H1 (cell line): ENCODE data around the gene ALOX15B. TPM values are rescaled to one million over a fixed set of nuclear protein-coding genes. Genes with fewer than 3 reads are reported as not detected.

ENCODE experiments used
- CTCF ChIA-PET: fragments of 300-600 bp; sonication (Branson Sonifier 250); formaldehyde crosslinking; loops from one replicate; lab custom pipeline; 2021; ENCODE audit not compliant: partially characterized antibody; lab: Charles Lee
- POLR2A ChIA-PET: fragments of 300-600 bp; sonication (Branson Sonifier 250); formaldehyde crosslinking; loops from one replicate; lab custom pipeline; 2021; ENCODE audit warnings: inconsistent platforms; ENCODE audit not compliant: partially characterized antibody; lab: Charles Lee
- DNase-seq, 2 experiments: peaks; one replicate each; pipeline versions ENCODE4 v3.0.0 to v3.0.0-alpha.2; 2010 to 2022; ENCODE audit warnings: low spot score in 2 of 2, low read depth in 1 of 2, mixed read lengths in 1 of 2
- FAIRE-seq: peaks from 2 replicates; lab custom pipeline; 2011; peaks lifted over from hg19 to GRCh38; lab: Jason Lieb, UNC
- H2AFZ ChIP-seq: 2 replicates; pipeline ENCODE4 v1.8.1; 2012; ENCODE audit warnings: low read length, inconsistent platforms
- H2AK5ac ChIP-seq: 2 replicates; pipeline ENCODE4 v1.6.1; 2013; ENCODE audit warnings: low read depth, low read length
- H2BK120ac ChIP-seq: replicated peaks from 2 replicates; pipeline ENCODE3; 2013; ENCODE audit warnings: low read depth, low read length, inconsistent platforms
- H2BK12ac ChIP-seq: 2 replicates; pipeline ENCODE4 v1.6.1; 2013; ENCODE audit warnings: low read depth, low read length
- H2BK15ac ChIP-seq: 2 replicates; pipeline ENCODE4 v1.6.1; 2013; ENCODE audit warnings: low read length
- H2BK20ac ChIP-seq: 2 replicates; pipeline ENCODE4 v1.6.1; 2013; ENCODE audit warnings: low read length
- H2BK5ac ChIP-seq: 2 replicates; pipeline ENCODE4 v1.6.1; 2013; ENCODE audit warnings: low read depth, low read length
- H3K14ac ChIP-seq: 2 replicates; pipeline ENCODE4 v1.6.1; 2013; ENCODE audit warnings: inconsistent platforms; ENCODE audit not compliant: insufficient read length
- H3K18ac ChIP-seq: 2 replicates; pipeline ENCODE4 v1.6.1; 2013; ENCODE audit warnings: low read length; ENCODE audit errors: extremely low read depth
- H3K23ac ChIP-seq: 2 replicates; pipeline ENCODE4 v1.6.1; 2013; ENCODE audit warnings: inconsistent platforms; ENCODE audit not compliant: insufficient read length
- H3K23me2 ChIP-seq: 2 replicates; pipeline ENCODE4 v1.6.1; 2013; ENCODE audit warnings: low read depth, low read length
- H3K27ac ChIP-seq: 2 replicates; pipeline ENCODE4 v1.6.1; 2011; ENCODE audit warnings: low read depth, low read length, inconsistent platforms
- H3K27me3 ChIP-seq, 4 experiments: replicated peaks in 1 of 4; 1 replicate in 1 of 4; 2 replicates in 3 of 4; pipeline versions ENCODE4 v1.6.1 to v1.8.1; 2011 to 2013; ENCODE audit warnings: low read length in 3 of 4, mild to moderate bottlenecking in 3 of 4, inconsistent platforms in 2 of 4, mixed read lengths in 2 of 4, moderate library complexity in 1 of 4; ENCODE audit not compliant: control insufficient read depth in 3 of 4, insufficient read depth in 3 of 4; ENCODE audit errors: extremely low read depth in 1 of 4
- H3K36me3 ChIP-seq, 4 experiments: 2 replicates each; pipeline versions ENCODE4 v1.6.1 to v1.8.1; 2011 to 2013; ENCODE audit warnings: mild to moderate bottlenecking in 4 of 4, low read length in 3 of 4, moderate library complexity in 2 of 4, control low read depth in 1 of 4, inconsistent platforms in 1 of 4; ENCODE audit not compliant: insufficient read depth in 4 of 4, control insufficient read depth in 2 of 4
- H3K4ac ChIP-seq: replicated peaks from 2 replicates; pipeline ENCODE3; 2013; ENCODE audit warnings: low read length, low read depth, mixed read lengths, inconsistent platforms; ENCODE audit not compliant: insufficient read length
- H3K4me1 ChIP-seq, 4 experiments: replicated peaks in 1 of 4; 1 replicate in 1 of 4; 2 replicates in 3 of 4; pipeline versions ENCODE4 v1.6.1 to v1.8.1; 2011 to 2013; ENCODE audit warnings: low read length in 3 of 4, inconsistent platforms in 2 of 4, mixed read lengths in 1 of 4; ENCODE audit not compliant: insufficient read depth in 4 of 4, control insufficient read depth in 3 of 4
- H3K4me2 ChIP-seq, 2 experiments: 2 replicates each; pipeline versions ENCODE4 v1.6.1 to v1.8.1; 2011 to 2013; ENCODE audit warnings: low read depth in 2 of 2, low read length in 2 of 2, control low read depth in 1 of 2, inconsistent platforms in 1 of 2, mild to moderate bottlenecking in 1 of 2; ENCODE audit not compliant: insufficient read depth in 1 of 2
- H3K4me3 ChIP-seq, 4 experiments: fragments of 200-600, 300-600 bp in 1 of 4; sonication (generic), shearing (Covaris generic), sonication (Bioruptor Twin) in 1 of 4; 2 replicates each; pipeline versions ENCODE4 v1.5.1 to v1.8.1; 2011 to 2016; ENCODE audit warnings: low read length in 4 of 4, low read depth in 3 of 4, control low read depth in 2 of 4, inconsistent platforms in 2 of 4, mild to moderate bottlenecking in 2 of 4, mixed read lengths in 1 of 4, moderate library complexity in 1 of 4; ENCODE audit not compliant: insufficient read depth in 2 of 4; ENCODE audit errors: extremely low read depth in 1 of 4
- H3K56ac ChIP-seq: replicated peaks from 2 replicates; pipeline ENCODE3; 2013; ENCODE audit warnings: low read depth, mild to moderate bottlenecking, mixed read lengths, low read length, inconsistent platforms; ENCODE audit not compliant: insufficient read length
- H3K79me1 ChIP-seq: 2 replicates; pipeline ENCODE4 v1.6.1; 2013; ENCODE audit warnings: low read depth, low read length, control low read depth
- H3K79me2 ChIP-seq, 2 experiments: 2 replicates each; pipeline versions ENCODE4 v1.6.1 to v1.8.1; 2012 to 2013; ENCODE audit warnings: low read length in 2 of 2, mild to moderate bottlenecking in 2 of 2, inconsistent platforms in 1 of 2; ENCODE audit not compliant: insufficient read depth in 2 of 2, control insufficient read depth in 1 of 2
- H3K9ac ChIP-seq, 4 experiments: replicated peaks in 1 of 4; 1 replicate in 1 of 4; 2 replicates in 3 of 4; pipeline versions ENCODE4 v1.6.1 to v1.8.1; 2011 to 2013; ENCODE audit warnings: low read depth in 3 of 4, low read length in 3 of 4, control low read depth in 2 of 4, mild to moderate bottlenecking in 2 of 4, moderate library complexity in 2 of 4, inconsistent platforms in 1 of 4; ENCODE audit errors: extremely low read depth in 1 of 4
- H3K9me3 ChIP-seq, 2 experiments: 2 replicates each; pipeline versions ENCODE4 v1.6.1 to v1.8.1; 2012 to 2013; ENCODE audit warnings: mild to moderate bottlenecking in 2 of 2, moderate library complexity in 2 of 2, control low read depth in 1 of 2, inconsistent platforms in 1 of 2, low read depth in 1 of 2, low read length in 1 of 2, mixed read lengths in 1 of 2; ENCODE audit not compliant: insufficient read depth in 2 of 2
- H4K20me1 ChIP-seq, 2 experiments: replicated peaks in 1 of 2; 2 replicates each; pipeline versions ENCODE3 to v1.8.1; 2011 to 2013; ENCODE audit warnings: inconsistent platforms in 2 of 2, low read length in 2 of 2, mild to moderate bottlenecking in 1 of 2; ENCODE audit not compliant: insufficient read depth in 2 of 2, control insufficient read depth in 1 of 2
- H4K5ac ChIP-seq: 2 replicates; pipeline ENCODE4 v1.6.1; 2013; ENCODE audit warnings: low read length, low read depth, mixed read lengths, inconsistent platforms; ENCODE audit not compliant: insufficient read length
- H4K8ac ChIP-seq: 2 replicates; pipeline ENCODE4 v1.8.0; 2013; ENCODE audit warnings: mild to moderate bottlenecking, moderate library complexity, low read length, inconsistent platforms; ENCODE audit not compliant: insufficient read depth; ENCODE audit errors: extremely low read depth
- H4K91ac ChIP-seq: replicated peaks from 2 replicates; pipeline ENCODE3; 2013; ENCODE audit warnings: low read length, mixed read lengths, inconsistent platforms; ENCODE audit not compliant: insufficient read length
- ASH2L ChIP-seq: fragments of 200-600, 300-600 bp; sonication (generic); IDR thresholded peaks from one replicate; pipeline ENCODE4 v1.7.1; 2017; ENCODE audit warnings: low read length
- CBX8 ChIP-seq: fragments of 300-800, 300-1000 bp; sonication (generic); IDR thresholded peaks from 2 replicates; pipeline ENCODE4 v1.7.1; 2016; ENCODE audit warnings: low read depth, low read length, borderline replicate concordance
- CREB1 ChIP-seq: IDR thresholded peaks from 2 replicates; pipeline ENCODE4 v1.6.1; 2012; ENCODE audit warnings: inconsistent platforms
- CTBP2 ChIP-seq: IDR thresholded peaks from 2 replicates; pipeline ENCODE4 v1.7.0; 2011; ENCODE audit warnings: borderline replicate concordance, mild to moderate bottlenecking, moderate library complexity, mixed read lengths, low read length; ENCODE audit not compliant: insufficient read depth, insufficient read length
- EGR1 ChIP-seq: IDR thresholded peaks from 2 replicates; pipeline ENCODE4 v1.6.1; 2011; ENCODE audit warnings: low read depth, low read length, borderline replicate concordance
- EZH2 ChIP-seq: fragments of 200-600 bp; sonication (generic); IDR thresholded peaks from 2 replicates; pipeline ENCODE4 v1.7.1; 2012; ENCODE audit warnings: low read depth, mild to moderate bottlenecking, moderate library complexity, low read length, inconsistent platforms; ENCODE audit not compliant: severe bottlenecking
- MAFK ChIP-seq: IDR thresholded peaks from 2 replicates; pipeline ENCODE4 v1.6.1; 2012; ENCODE audit warnings: low read depth, mild to moderate bottlenecking, improper control_type of control experiment, low read length
- MAX ChIP-seq: IDR thresholded peaks from 2 replicates; pipeline ENCODE4 v1.6.1; 2012; ENCODE audit warnings: inconsistent platforms
- PHF8 ChIP-seq: fragments of 200-600 bp; sonication (generic); conservative IDR thresholded peaks from 2 replicates; pipeline ENCODE4 v1.7.1; 2012; ENCODE audit warnings: low read depth, mild to moderate bottlenecking, inconsistent platforms, low read length, moderate library complexity
- POU5F1 ChIP-seq: IDR thresholded peaks from 2 replicates; pipeline ENCODE4 v1.6.1; 2011; ENCODE audit warnings: low read depth, mild to moderate bottlenecking, low read length, moderate library complexity
- SIX5 ChIP-seq: IDR thresholded peaks from 2 replicates; pipeline ENCODE4 v1.6.1; 2011; ENCODE audit warnings: mild to moderate bottlenecking, low read depth, low read length
- SP4 ChIP-seq: IDR thresholded peaks from 2 replicates; pipeline ENCODE4 v1.6.1; 2012; ENCODE audit warnings: low read length, inconsistent platforms
- SUZ12 ChIP-seq: fragments of 200-600 bp; sonication (generic); IDR thresholded peaks from 2 replicates; pipeline ENCODE4 v1.6.1; 2012; ENCODE audit warnings: mild to moderate bottlenecking, inconsistent platforms, low read length, moderate library complexity, mixed read lengths
- TAF1 ChIP-seq: IDR thresholded peaks from 2 replicates; pipeline ENCODE4 v1.6.1; 2011; ENCODE audit warnings: mild to moderate bottlenecking, low read depth, low read length
- YY1 ChIP-seq: IDR thresholded peaks from 2 replicates; pipeline ENCODE4 v1.6.1; 2011; ENCODE audit warnings: low read depth, mild to moderate bottlenecking, low read length
- WGBS, 2 experiments: shearing (Covaris generic) in 1 of 2; methylation state at CpG; one replicate each; pipeline versions ENCODE4 v1.1.6 to v1.1.7; 2013 to 2015; ENCODE audit warnings: low lambda C conversion rate in 2 of 2, mixed read lengths in 2 of 2, inconsistent platforms in 1 of 2, low coverage in 1 of 2, missing lambda C conversion rate in 1 of 2; ENCODE audit not compliant: insufficient replicate concordance in 2 of 2, insufficient coverage in 1 of 2, insufficient read length in 1 of 2; ENCODE audit errors: extremely low coverage in 1 of 2, missing lambda C conversion rate in 1 of 2; 5-methylcytosine and 5-hydroxymethylcytosine counted together
- polyA plus RNA-seq, 7 experiments: library from polyadenylated mRNA; depleted of rRNA in 3 of 7; stranded (reverse) in 5 of 7; unstranded in 2 of 7; fragments of >200 nt in 5 of 7; fragments of 200-250 nt in 2 of 7; gene quantifications; 1 replicate in 5 of 7; 2 replicates in 1 of 7; 4 replicates in 1 of 7; pipeline versions ENCODE4 v1.2.1 to v1.2.3, GENCODE V29; 2011 to 2013; ENCODE audit warnings: missing spikeins in 2 of 7, mixed read lengths in 2 of 7
- total RNA-seq: library from RNA; stranded (reverse); fragmentation: NEBNext Ultra II Directional; extraction: Animal tissue kit (Norgen Biotek cat#: 25700); gene quantifications from 2 replicates; pipeline ENCODE4 v1.2.1, GENCODE V29; 2021

ALOX15B gene
- total and polyA plus RNA-seq, 2 of the 8 experiments (the other 6 are each of a cell fraction or from before 2014, with no cell fraction given): 0.63 to 0.91 TPM

DNA sequence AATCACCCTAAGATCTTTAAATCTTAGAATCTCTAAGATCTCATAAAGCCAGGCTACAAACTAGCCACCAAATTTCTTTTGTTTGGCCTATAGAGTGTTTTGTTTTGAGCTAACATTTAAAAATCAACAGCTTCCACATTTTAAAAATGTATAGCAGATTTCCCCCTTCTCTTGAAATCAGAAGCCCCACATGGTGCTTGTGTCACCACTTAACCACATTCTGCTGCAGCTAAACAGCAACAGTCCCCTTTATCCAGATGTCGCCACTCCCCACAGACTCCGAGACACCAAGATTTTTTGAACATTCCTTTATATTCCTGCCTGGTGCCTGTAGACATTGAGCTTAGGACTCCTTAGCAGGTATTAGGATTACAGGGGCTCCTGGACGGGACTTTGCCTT is 20.4 kb upstream of the ALOX15B start:
- Histone ChIP-seq H3K27me3 (peaks cover 5 to 27% (median 21%) of the 10 kb centered on the region in 4 experiments), H3K18ac (no peak overlapping the region), H3K4me2 (no peak overlapping the region), H4K5ac (no peak overlapping the region), H2AK5ac (no peak overlapping the region), H3K9me3 (no peaks in the 10 kb centered on the region), H2BK120ac (no peak overlapping the region), H4K20me1 (no peaks in the 10 kb centered on the region), H3K36me3 (no peaks in the 10 kb centered on the region), H3K56ac (no peak overlapping the region), H3K79me1 (no peaks in the 10 kb centered on the region), H2AFZ (no peak overlapping the region), H4K8ac (no peak overlapping the region), H3K23ac (no peak overlapping the region), H2BK5ac (no peak overlapping the region), H3K23me2 (peaks cover 8% of the 10 kb centered on the region; the same call in 1 of the 2 replicates), H2BK15ac (no peak overlapping the region), H3K4me1 (peaks cover 0 to 5% (median 0%) of the 10 kb centered on the region in 4 experiments; a peak in 2 of 7 replicates), H3K79me2 (no peaks in the 10 kb centered on the region), H3K27ac (no peak overlapping the region), H2BK12ac (no peak overlapping the region), H2BK20ac (no peak overlapping the region), H3K4me3 (no peak overlapping the region), H3K4ac (no peak overlapping the region), H3K9ac (no peak overlapping the region), H4K91ac (no peak overlapping the region), H3K14ac (no peak overlapping the region)
- DNase-seq (no peak), FAIRE-seq (no peak)
- CTCF ChIA-PET: interaction anchor here (0.6 to 12.8 kb wide), 15 partner anchors 10 to 121 kb away, joined by 3 to 141 read pairs (median 8); partner anchors contain the start of genes ALOX15B, GUCY2D and RNF227
- 79% methylated on average over 3 of the region's 3 CpGs; no CpG with 5 or more reads in 1 of the 2 experiments for WGBS, 2 experiments
- POLR2A ChIA-PET: interaction anchor here (1.0 to 3.0 kb wide), 3 partner anchors 14 to 155 kb away, joined by 3 to 12 read pairs (median 9); partner anchors contain the start of gene ALOX15B
- TF ChIP-seq YY1: no peak
- no peak for TF ChIP-seq SP4
- TF ChIP-seq MAX: no peak
- TF ChIP-seq SIX5: no peak
- TF ChIP-seq TAF1: no peak
- no peak for TF ChIP-seq CBX8
- no peak for TF ChIP-seq CREB1
- no peak for TF ChIP-seq SUZ12
- TF ChIP-seq EZH2: no peak
- no peak for TF ChIP-seq POU5F1
- TF ChIP-seq EGR1: no peak
- TF ChIP-seq MAFK: no peak
- no peak for TF ChIP-seq CTBP2
- no peak for TF ChIP-seq PHF8
- TF ChIP-seq ASH2L: no peak
